Tibial nerve (tissue), 4 donors: Measurements from ENCODE around the gene CSNK1G3. TPM values are rescaled to one million over a fixed set of nuclear protein-coding genes. Genes with fewer than 3 reads are reported as not detected.

Source experiments
- DNase-seq, 2 donors: peaks; one replicate each; pipeline ENCODE4 v3.0.0-alpha.2; 2019; ENCODE audit warnings: low spot score in 2 of 2
- H3K27ac ChIP-seq, 4 donors: fragments of 200-600 bp; sonication (generic) in 3 of 4; one replicate each; pipeline ENCODE4 v1.5.1; 2017 to 2019; ENCODE audit warnings: mild to moderate bottlenecking in 1 of 4
- H3K27me3 ChIP-seq, 2 donors: fragments of 200-600 bp; sonication (generic) in 1 of 2; one replicate each; pipeline versions ENCODE4 v1.5.1 to v1.6.0; 2017 to 2019
- H3K36me3 ChIP-seq, 3 donors: fragments of 200-600 bp; sonication (generic); one replicate each; pipeline ENCODE4 v1.5.1; 2018 to 2019
- H3K4me1 ChIP-seq, 4 donors: fragments of 200-600 bp; sonication (generic) in 3 of 4; one replicate each; pipeline ENCODE4 v1.5.1; 2017 to 2019
- H3K4me3 ChIP-seq, 4 donors: fragments of 200-600 bp; sonication (generic) in 3 of 4; one replicate each; pipeline ENCODE4 v1.5.1; 2017 to 2019; ENCODE audit warnings: mild to moderate bottlenecking in 1 of 4, moderate library complexity in 1 of 4
- H3K9me3 ChIP-seq, 4 donors: fragments of 200-600 bp; sonication (generic) in 3 of 4; one replicate each; pipeline ENCODE4 v1.5.1; 2017 to 2019
- CTCF ChIP-seq, 5 experiments: fragments of 200-600 bp in 3 of 5; fragments of 450-650 bp in 2 of 5; sonication (generic) in 3 of 5; IDR thresholded peaks; one replicate each; pipeline ENCODE4 v1.5.1; 2016 to 2019; ENCODE audit warnings: antibody characterized with exemption in 5 of 5, mild to moderate bottlenecking in 3 of 5, moderate library complexity in 2 of 5
- EP300 ChIP-seq, 2 donors: sonication (generic); formaldehyde crosslinking; IDR thresholded peaks; one replicate each; pipeline ENCODE4 v1.6.1; 2017; ENCODE audit warnings: antibody characterized with exemption in 2 of 2, mild to moderate bottlenecking in 1 of 2
- POLR2A ChIP-seq, 2 donors: fragments of 450-650 bp; IDR thresholded peaks; one replicate each; pipeline ENCODE4 v1.6.1; 2017; ENCODE audit warnings: antibody characterized with exemption in 2 of 2, mild to moderate bottlenecking in 2 of 2, moderate library complexity in 2 of 2
- WGBS, 2 donors: methylation state at CpG; one replicate each; pipeline ENCODE4 v1.1.5; 2018; 5-methylcytosine and 5-hydroxymethylcytosine counted together
- total RNA-seq, 4 donors: library from RNA; depleted of rRNA; stranded (reverse); fragments of >200 nt; gene quantifications; one replicate each; pipeline ENCODE4 v1.1.0, GENCODE V29; 2016

CSNK1G3 gene
- total RNA-seq, 4 donors from 2014 or later: 34.5 to 48.1 (median 39.5) TPM

- no peak overlapping the region for H3K27ac ChIP-seq
- H3K4me1 ChIP-seq: peaks cover 0 to 29% (median 0%) of the 10 kb centered on the region in 4 donors
- no peaks in the 10 kb centered on the region for H3K9me3 ChIP-seq
- no peaks in the 10 kb centered on the region for H3K27me3 ChIP-seq
- H3K36me3 ChIP-seq: no peaks in the 10 kb centered on the region
- no peak overlapping the region for H3K4me3 ChIP-seq
- DNase-seq: no peak
- WGBS, 2 donors: 20 to 26% methylated on average over 1 of the region's 1 CpG
- TF ChIP-seq EP300 (IDR thresholded peaks at IDR 0.05): no peak
- no peak for TF ChIP-seq POLR2A (IDR thresholded peaks at IDR 0.05)
- no peak for TF ChIP-seq CTCF (IDR thresholded peaks at IDR 0.05)
These were observed 23.7 kb downstream of the CSNK1G3 start for GRCh38 chr5:123535648-123536047.

- DNase-seq: no peak
- 93 to 100% methylated on average over 2 of the region's 2 CpGs for WGBS, 2 donors
- Histone ChIP-seq H3K36me3 (no peaks in the 10 kb centered on the region), H3K4me1 (peaks cover 0 to 21% (median 0%) of the 10 kb centered on the region in 4 donors), H3K27ac (no peak overlapping the region), H3K4me3 (no peak overlapping the region), H3K27me3 (no peaks in the 10 kb centered on the region), H3K9me3 (no peaks in the 10 kb centered on the region)
- TF ChIP-seq POLR2A (IDR thresholded peaks at IDR 0.05) (no peak), CTCF (IDR thresholded peaks at IDR 0.05) (no peak), EP300 (IDR thresholded peaks at IDR 0.05) (no peak)
These were observed 25.3 kb downstream of the CSNK1G3 start for GRCh38 chr5:123537256-123537655.

- Histone ChIP-seq H3K4me3 (no peak overlapping the region), H3K36me3 (no peaks in the 10 kb centered on the region), H3K9me3 (no peaks in the 10 kb centered on the region), H3K27ac (no peak overlapping the region), H3K4me1 (peaks cover 0 to 22% (median 0%) of the 10 kb centered on the region in 4 donors), H3K27me3 (no peaks in the 10 kb centered on the region)
- no peak for DNase-seq
- TF ChIP-seq EP300 (IDR thresholded peaks at IDR 0.05) (no peak), CTCF (IDR thresholded peaks at IDR 0.05) (no peak), POLR2A (IDR thresholded peaks at IDR 0.05) (no peak)
- WGBS, 2 donors: 90 to 93% methylated on average over 2 of the region's 2 CpGs
These were observed 25.9 kb downstream of the CSNK1G3 start for GRCh38 chr5:123537845-123538244.

- Histone ChIP-seq H3K36me3 (no peaks in the 10 kb centered on the region), H3K9me3 (no peaks in the 10 kb centered on the region), H3K27me3 (no peaks in the 10 kb centered on the region), H3K4me3 (no peak overlapping the region), H3K27ac (no peak overlapping the region), H3K4me1 (peaks cover 0 to 25% (median 0%) of the 10 kb centered on the region in 4 donors)
- 68 to 74% methylated on average over 8 of the region's 8 CpGs for WGBS, 2 donors
- no peak for DNase-seq
- TF ChIP-seq CTCF (IDR thresholded peaks at IDR 0.05) (no peak), EP300 (IDR thresholded peaks at IDR 0.05) (no peak), POLR2A (IDR thresholded peaks at IDR 0.05) (no peak)
These were observed 26.9 kb downstream of the CSNK1G3 start for GRCh38 chr5:123538670-123539459.

GRCh38 chr5:123540534-123540933 is 28.6 kb downstream of the CSNK1G3 start:
- no peak overlapping the region for H3K4me3 ChIP-seq
- peaks cover 0 to 19% (median 0%) of the 10 kb centered on the region in 4 donors for H3K4me1 ChIP-seq
- no peaks in the 10 kb centered on the region for H3K27me3 ChIP-seq
- 94% methylated on average over 7 of the region's 7 CpGs for WGBS, 2 donors
- H3K36me3 ChIP-seq: no peaks in the 10 kb centered on the region
- TF ChIP-seq POLR2A (IDR thresholded peaks at IDR 0.05) (no peak), CTCF (IDR thresholded peaks at IDR 0.05) (no peak), EP300 (IDR thresholded peaks at IDR 0.05) (no peak)
- H3K27ac ChIP-seq: no peak overlapping the region
- no peaks in the 10 kb centered on the region for H3K9me3 ChIP-seq
- no peak for DNase-seq
